HG03066 (cell line): Measurements from ENCODE around the gene LARGE1.

ENCODE experiments used
- ATAC-seq: cut with Tn5 transposase; IDR thresholded peaks from one replicate; pipeline ENCODE4 v1.9.1; 2021; ENCODE audit warnings: low read depth; ENCODE audit not compliant: unreplicated experiment

Gene LARGE1

GRCh38 chr22:33680632-33681031 lies 239.6 kb downstream of the LARGE1 start:
- ATAC-seq, result no peak

GRCh38 chr22:33678523-33678922 lies 241.8 kb downstream of the LARGE1 start:
- no peak for ATAC-seq

- no peak for ATAC-seq
Measured at GRCh38 chr22:33677536-33677935, 242.7 kb downstream of the LARGE1 start.

GRCh38 chr22:33674357-33674756 lies 245.9 kb downstream of the LARGE1 start:
- ATAC-seq, result no peak

- ATAC-seq, result no peak
Measured at GRCh38 chr22:33669746-33670145, 250.5 kb downstream of the LARGE1 start.

- ATAC-seq, result no peak
Measured at GRCh38 chr22:33666961-33667619, 253.2 kb downstream of the LARGE1 start.

- ATAC-seq, result no peak
Measured at GRCh38 chr22:33666279-33666960, 253.9 kb downstream of the LARGE1 start.

- ATAC-seq, result no peak
Measured at GRCh38 chr22:33659448-33659847, 260.8 kb downstream of the LARGE1 start.

- no peak for ATAC-seq
Measured at GRCh38 chr22:33658775-33659174, 261.5 kb downstream of the LARGE1 start.

GRCh38 chr22:33657670-33658069 lies 262.6 kb downstream of the LARGE1 start:
- no peak for ATAC-seq

GRCh38 chr22:33656808-33657628 lies 263.3 kb downstream of the LARGE1 start:
- ATAC-seq, result no peak

- no peak for ATAC-seq
Measured at GRCh38 chr22:33654173-33654895, 265.9 kb downstream of the LARGE1 start.

- no peak for ATAC-seq
Measured at GRCh38 chr22:33653532-33654063, 266.7 kb downstream of the LARGE1 start.

GRCh38 chr22:33652615-33653014 lies 267.7 kb downstream of the LARGE1 start:
- no peak for ATAC-seq

GRCh38 chr22:33650244-33650643 lies 270.0 kb downstream of the LARGE1 start:
- ATAC-seq, result no peak

GRCh38 chr22:33648478-33648877 lies 271.8 kb downstream of the LARGE1 start:
- no peak for ATAC-seq

GRCh38 chr22:33640900-33641299 lies 279.4 kb downstream of the LARGE1 start:
- no peak for ATAC-seq

GRCh38 chr22:33639588-33640254 lies 280.6 kb downstream of the LARGE1 start:
- ATAC-seq, result no peak

- no peak for ATAC-seq
Measured at GRCh38 chr22:33635766-33636165, 284.5 kb downstream of the LARGE1 start.

GRCh38 chr22:33631777-33632176 lies 288.5 kb downstream of the LARGE1 start:
- ATAC-seq, result no peak
